ENCODE data around the gene ARHGDIG.

ARHGDIG gene

GRCh38 chr16:287981-288920 lies 7.9 kb downstream of the ARHGDIG start:
- no peak for TF ChIP-seq CTCF (IDR thresholded peaks at IDR 0.05)
- TF ChIP-seq ZFX (IDR thresholded peaks at IDR 0.05; ENCODE audit: borderline replicate concordance), result no peak
- no peak overlapping the region for H3K27ac ChIP-seq

GRCh38 chr16:289395-289997 lies 9.1 kb downstream of the ARHGDIG start:
- no peak for TF ChIP-seq CTCF (IDR thresholded peaks at IDR 0.05)
- TF ChIP-seq ZFX (IDR thresholded peaks at IDR 0.05; ENCODE audit: borderline replicate concordance), result no peak
- no peak overlapping the region for H3K27ac ChIP-seq

GRCh38 chr16:290015-290680 lies 9.8 kb downstream of the ARHGDIG start:
- no peak overlapping the region for H3K27ac ChIP-seq
- no peak for TF ChIP-seq ZFX (IDR thresholded peaks at IDR 0.05; ENCODE audit: borderline replicate concordance)
- no peak for TF ChIP-seq CTCF (IDR thresholded peaks at IDR 0.05)

GRCh38 chr16:290681-291405 lies 10.5 kb downstream of the ARHGDIG start:
- TF ChIP-seq CTCF (IDR thresholded peaks at IDR 0.05), result no peak
- no peak for TF ChIP-seq ZFX (IDR thresholded peaks at IDR 0.05; ENCODE audit: borderline replicate concordance)

GRCh38 chr16:291539-291938 lies 11.1 kb downstream of the ARHGDIG start:
- no peak overlapping the region for H3K27ac ChIP-seq

More at GRCh38 chr16:290681-291405, 10.5 kb downstream of the ARHGDIG start:
- no peak overlapping the region for H3K27ac ChIP-seq

More at GRCh38 chr16:291539-291938, 11.1 kb downstream of the ARHGDIG start:
- TF ChIP-seq ZFX (IDR thresholded peaks at IDR 0.05; ENCODE audit: borderline replicate concordance) (no peak), CTCF (IDR thresholded peaks at IDR 0.05) (no peak)

Data from 22Rv1 (cell line).